HCT116 (cell line): ENCODE data around the gene CENPV. TPM values are rescaled to one million over a fixed set of nuclear protein-coding genes. Genes with fewer than 3 reads are reported as not detected.

Experiments used
- ATAC-seq: fragments of 200-7000 bp; cut with Tn5 transposase; 2 replicates; pipeline ENCODE4 v1.9.1; 2020; ENCODE audit warnings: mild to moderate bottlenecking, moderate library complexity
- BruUV-seq: library from RNA; stranded (reverse); fragments of 400-500 nt; replicated peaks from 2 replicates; lab custom pipeline; 2021; lab: Mats Ljungman, UMichigan
- CTCF ChIA-PET: fragments of 300-600 bp; sonication (Branson Sonifier 250); formaldehyde crosslinking; loops from one replicate; lab custom pipeline; 2021; ENCODE audit warnings: antibody characterized with exemption; lab: Charles Lee
- POLR2A ChIA-PET: fragments of 300-600, 350-600 bp; sonication (Branson Sonifier 250); formaldehyde crosslinking; loops from one replicate; lab custom pipeline; 2021; ENCODE audit warnings: antibody characterized with exemption; lab: Charles Lee
- RAD21 ChIA-PET, 2 experiments: fragments of 300-600 bp; sonication (Branson Sonifier 250); formaldehyde crosslinking; loops; one replicate each; lab custom pipeline; 2023; ENCODE audit warnings: low total read pairs in 2 of 2; ENCODE audit not compliant: uncharacterized antibody in 2 of 2, unreplicated experiment in 2 of 2, low non-redundant PET in 1 of 2; lab: Charles Lee
- DNase-seq: peaks from one replicate; pipeline ENCODE4 v3.0.0-alpha.2; 2010; ENCODE audit warnings: low read depth, low spot score
- H2AFZ ChIP-seq: fragments of 200-600 bp; shearing (Covaris generic), sonication (generic); 2 replicates; pipeline ENCODE4 v1.6.1; 2017; ENCODE audit warnings: low read depth, mixed run types, mixed read lengths, antibody characterized with exemption, low read length; ENCODE audit not compliant: poor library complexity, severe bottlenecking
- H3K27ac ChIP-seq: 2 replicates; pipeline ENCODE4 v1.5.1; 2012; ENCODE audit warnings: low read depth, low read length
- H3K27me3 ChIP-seq: fragments of 200-600 bp; sonication (generic); 2 replicates; pipeline ENCODE4 v1.6.1; 2016; ENCODE audit warnings: mixed run types, low read length, mixed read lengths; ENCODE audit not compliant: insufficient read depth
- H3K36me3 ChIP-seq, 2 experiments: fragments of 200-500 bp in 1 of 2; fragments of 200-600 bp in 1 of 2; sonication (Bioruptor generic) in 1 of 2; sonication (generic) in 1 of 2; 2 replicates each; pipeline versions ENCODE4 v1.5.1 to v1.6.1; 2014 to 2016; ENCODE audit warnings: low read length in 2 of 2, inconsistent platforms in 1 of 2, mixed read lengths in 1 of 2, mixed run types in 1 of 2; ENCODE audit not compliant: insufficient read depth in 2 of 2, control insufficient read depth in 1 of 2
- H3K4me1 ChIP-seq, 2 experiments: fragments of 200-600 bp in 1 of 2; sonication (generic) in 1 of 2; 2 replicates each; pipeline versions ENCODE4 v1.5.1 to v1.6.1; 2012 to 2017; ENCODE audit warnings: low read length in 2 of 2, inconsistent platforms in 1 of 2, mild to moderate bottlenecking in 1 of 2, mixed read lengths in 1 of 2, mixed run types in 1 of 2, moderate library complexity in 1 of 2; ENCODE audit not compliant: insufficient read depth in 2 of 2, control insufficient read depth in 1 of 2
- H3K4me2 ChIP-seq: fragments of 200-600 bp; sonication (generic); 2 replicates; pipeline ENCODE4 v1.6.1; 2017; ENCODE audit warnings: mixed run types, low read length, mixed read lengths
- H3K4me3 ChIP-seq, 2 experiments: fragments of 200-600 bp in 1 of 2; sonication (generic) in 1 of 2; replicated peaks in 1 of 2; 2 replicates each; pipeline ENCODE4 v1.5.1; 2011 to 2016; ENCODE audit warnings: low read length in 2 of 2, control low read depth in 1 of 2, low read depth in 1 of 2, mild to moderate bottlenecking in 1 of 2, mixed read lengths in 1 of 2, mixed run types in 1 of 2
- H3K79me2 ChIP-seq: fragments of 200-600 bp; sonication (generic); 2 replicates; pipeline ENCODE4 v1.6.1; 2017; ENCODE audit warnings: mild to moderate bottlenecking, mixed run types, low read length, moderate library complexity, mixed read lengths; ENCODE audit not compliant: insufficient read depth
- H3K9ac ChIP-seq: fragments of 200-600 bp; sonication (generic); 2 replicates; pipeline ENCODE4 v1.6.1; 2016; ENCODE audit warnings: low read length, mixed read lengths
- H3K9me2 ChIP-seq: fragments of 200-600 bp; sonication (generic), shearing (Covaris generic); 2 replicates; pipeline ENCODE4 v1.6.1; 2017; ENCODE audit warnings: mixed run types, mild to moderate bottlenecking, moderate library complexity; ENCODE audit not compliant: insufficient read depth
- H3K9me3 ChIP-seq, 2 experiments: fragments of 200-500 bp in 1 of 2; fragments of 200-600 bp in 1 of 2; sonication (Bioruptor generic) in 1 of 2; sonication (generic) in 1 of 2; 2 replicates each; pipeline ENCODE4 v1.6.1; 2014 to 2017; ENCODE audit warnings: low read length in 2 of 2, mixed read lengths in 2 of 2, inconsistent platforms in 1 of 2, low read depth in 1 of 2, mild to moderate bottlenecking in 1 of 2, mixed run types in 1 of 2, moderate library complexity in 1 of 2; ENCODE audit not compliant: control insufficient read depth in 1 of 2, insufficient read depth in 1 of 2
- H4K20me1 ChIP-seq: fragments of 200-600 bp; sonication (generic), shearing (Covaris generic); 2 replicates; pipeline ENCODE4 v1.6.1; 2017; ENCODE audit warnings: mixed run types, mild to moderate bottlenecking, moderate library complexity; ENCODE audit not compliant: insufficient read depth
- CBX3 ChIP-seq: IDR thresholded peaks from 2 replicates; pipeline ENCODE4 v1.6.1; 2012; ENCODE audit warnings: low read depth
- ELF1 ChIP-seq: IDR thresholded peaks from 2 replicates; pipeline ENCODE4 v1.6.1; 2012; ENCODE audit warnings: low read depth, borderline replicate concordance
- EZH2phosphoT487 ChIP-seq: fragments of 200-600 bp; IDR thresholded peaks from 2 replicates; pipeline ENCODE4 v1.6.1; 2018; ENCODE audit warnings: antibody characterized with exemption, borderline replicate concordance
- FOSL1 ChIP-seq: IDR thresholded peaks from 2 replicates; pipeline ENCODE4 v1.6.1; 2012; ENCODE audit warnings: low read depth
- POLR2A ChIP-seq: IDR thresholded peaks from 2 replicates; pipeline ENCODE4 v1.7.0; 2011; ENCODE audit warnings: borderline replicate concordance; ENCODE audit not compliant: insufficient read depth, insufficient read length; ENCODE audit errors: extremely low read depth
- POLR2AphosphoS5 ChIP-seq: IDR thresholded peaks from 2 replicates; pipeline ENCODE4 v1.6.1; 2011; ENCODE audit warnings: mild to moderate bottlenecking, low read depth, low read length, moderate library complexity
- SIN3A ChIP-seq: IDR thresholded peaks from 2 replicates; pipeline ENCODE4 v1.6.1; 2012; ENCODE audit warnings: low read depth
- SP1 ChIP-seq: IDR thresholded peaks from 2 replicates; pipeline ENCODE4 v1.6.1; 2012; ENCODE audit warnings: low read depth
- SRF ChIP-seq: IDR thresholded peaks from 2 replicates; pipeline ENCODE4 v1.6.1; 2012; ENCODE audit warnings: low read depth
- TCF7L2 ChIP-seq: IDR thresholded peaks from 2 replicates; pipeline ENCODE4 v1.7.0; 2011; ENCODE audit warnings: borderline replicate concordance, inconsistent platforms; ENCODE audit not compliant: insufficient read depth, insufficient read length; ENCODE audit errors: extremely low read depth
- YY1 ChIP-seq: IDR thresholded peaks from 2 replicates; pipeline ENCODE4 v1.6.1; 2011; ENCODE audit warnings: low read length, low read depth, moderate library complexity, mild to moderate bottlenecking; ENCODE audit not compliant: insufficient replicate concordance; ENCODE audit errors: extremely low read depth
- ZNF274 ChIP-seq: fragments of 200-500 bp; sonication (Bioruptor generic); IDR thresholded peaks from 2 replicates; pipeline ENCODE4 v1.6.1; 2014; ENCODE audit warnings: mild to moderate bottlenecking, low read depth, low read length, inconsistent platforms
- intact Hi-C: fragments of 100-400 bp; cut with micrococcal nuclease; formaldehyde crosslinking; loops from 2 replicates; pipeline ENCODE4 v1.10.0; 2022
- total RNA-seq: library from RNA; stranded (reverse); gene quantifications from one replicate; pipeline ENCODE4 v1.2.1, GENCODE V29; 2021; ENCODE audit not compliant: unreplicated experiment
- TF ChIP-seq, protein P1 (sequence below): IDR thresholded peaks from 2 replicates; pipeline ENCODE4 v1.6.1; 2012; ENCODE audit warnings: low read depth
- TF ChIP-seq, protein P2 (sequence below): IDR thresholded peaks from 2 replicates; pipeline ENCODE4 v1.6.1; 2012
- TF ChIP-seq, protein P3 (sequence below), 3 experiments: fragments of 200-600 bp in 1 of 3; sonication (generic) in 1 of 3; IDR thresholded peaks in 2 of 3; conservative IDR thresholded peaks in 1 of 3; 2 replicates each; pipeline ENCODE4 v1.5.1; 2012 to 2017; ENCODE audit warnings: low read depth in 2 of 3, low read length in 2 of 3, antibody characterized with exemption in 1 of 3, borderline replicate concordance in 1 of 3, control low read depth in 1 of 3, mild to moderate bottlenecking in 1 of 3, mixed read lengths in 1 of 3, mixed run types in 1 of 3, moderate library complexity in 1 of 3; ENCODE audit not compliant: insufficient read depth in 1 of 3

CENPV gene
- total RNA-seq, 1 experiment from 2014 or later = 84.7 TPM

DNA sequence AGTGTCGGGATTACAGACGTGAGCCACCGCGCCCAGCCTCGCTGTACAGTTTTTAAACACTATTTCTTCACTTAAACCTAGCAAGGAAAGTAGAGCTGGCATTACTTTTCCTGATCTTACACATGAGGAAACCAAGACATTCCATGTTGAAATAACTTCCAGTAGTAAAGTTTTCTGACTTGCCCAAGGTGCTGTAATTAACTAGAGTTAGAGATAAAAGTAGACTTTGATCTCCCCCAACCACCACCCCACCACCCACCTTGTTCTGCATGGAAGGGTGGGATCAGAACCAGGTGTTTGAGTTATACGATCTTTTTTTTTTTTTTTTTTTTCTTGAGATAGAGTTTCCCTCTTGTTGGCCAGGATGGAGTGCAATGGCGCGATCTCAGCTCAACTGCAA, 47.1 kb downstream of the CENPV start:
- H2AFZ ChIP-seq = no peak overlapping the region
- no peaks in the 10 kb centered on the region for H3K79me2 ChIP-seq
- no peaks in the 10 kb centered on the region for H3K36me3 ChIP-seq
- DNase-seq = no peak
- H4K20me1 ChIP-seq = no peaks in the 10 kb centered on the region
- TF ChIP-seq YY1 (no peak), TCF7L2 (no peak), SP1 (no peak), POLR2AphosphoS5 (no peak), CBX3 (no peak), POLR2A (no peak), ZNF274 (no peak), SRF (no peak), SIN3A (no peak), FOSL1 (no peak), EZH2phosphoT487 (no peak), ELF1 (no peak)
- TF ChIP-seq, protein P1, sequence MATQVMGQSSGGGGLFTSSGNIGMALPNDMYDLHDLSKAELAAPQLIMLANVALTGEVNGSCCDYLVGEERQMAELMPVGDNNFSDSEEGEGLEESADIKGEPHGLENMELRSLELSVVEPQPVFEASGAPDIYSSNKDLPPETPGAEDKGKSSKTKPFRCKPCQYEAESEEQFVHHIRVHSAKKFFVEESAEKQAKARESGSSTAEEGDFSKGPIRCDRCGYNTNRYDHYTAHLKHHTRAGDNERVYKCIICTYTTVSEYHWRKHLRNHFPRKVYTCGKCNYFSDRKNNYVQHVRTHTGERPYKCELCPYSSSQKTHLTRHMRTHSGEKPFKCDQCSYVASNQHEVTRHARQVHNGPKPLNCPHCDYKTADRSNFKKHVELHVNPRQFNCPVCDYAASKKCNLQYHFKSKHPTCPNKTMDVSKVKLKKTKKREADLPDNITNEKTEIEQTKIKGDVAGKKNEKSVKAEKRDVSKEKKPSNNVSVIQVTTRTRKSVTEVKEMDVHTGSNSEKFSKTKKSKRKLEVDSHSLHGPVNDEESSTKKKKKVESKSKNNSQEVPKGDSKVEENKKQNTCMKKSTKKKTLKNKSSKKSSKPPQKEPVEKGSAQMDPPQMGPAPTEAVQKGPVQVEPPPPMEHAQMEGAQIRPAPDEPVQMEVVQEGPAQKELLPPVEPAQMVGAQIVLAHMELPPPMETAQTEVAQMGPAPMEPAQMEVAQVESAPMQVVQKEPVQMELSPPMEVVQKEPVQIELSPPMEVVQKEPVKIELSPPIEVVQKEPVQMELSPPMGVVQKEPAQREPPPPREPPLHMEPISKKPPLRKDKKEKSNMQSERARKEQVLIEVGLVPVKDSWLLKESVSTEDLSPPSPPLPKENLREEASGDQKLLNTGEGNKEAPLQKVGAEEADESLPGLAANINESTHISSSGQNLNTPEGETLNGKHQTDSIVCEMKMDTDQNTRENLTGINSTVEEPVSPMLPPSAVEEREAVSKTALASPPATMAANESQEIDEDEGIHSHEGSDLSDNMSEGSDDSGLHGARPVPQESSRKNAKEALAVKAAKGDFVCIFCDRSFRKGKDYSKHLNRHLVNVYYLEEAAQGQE = no peak
- TF ChIP-seq, protein P2, sequence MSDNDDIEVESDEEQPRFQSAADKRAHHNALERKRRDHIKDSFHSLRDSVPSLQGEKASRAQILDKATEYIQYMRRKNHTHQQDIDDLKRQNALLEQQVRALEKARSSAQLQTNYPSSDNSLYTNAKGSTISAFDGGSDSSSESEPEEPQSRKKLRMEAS = no peak
- TF ChIP-seq, protein P3, sequence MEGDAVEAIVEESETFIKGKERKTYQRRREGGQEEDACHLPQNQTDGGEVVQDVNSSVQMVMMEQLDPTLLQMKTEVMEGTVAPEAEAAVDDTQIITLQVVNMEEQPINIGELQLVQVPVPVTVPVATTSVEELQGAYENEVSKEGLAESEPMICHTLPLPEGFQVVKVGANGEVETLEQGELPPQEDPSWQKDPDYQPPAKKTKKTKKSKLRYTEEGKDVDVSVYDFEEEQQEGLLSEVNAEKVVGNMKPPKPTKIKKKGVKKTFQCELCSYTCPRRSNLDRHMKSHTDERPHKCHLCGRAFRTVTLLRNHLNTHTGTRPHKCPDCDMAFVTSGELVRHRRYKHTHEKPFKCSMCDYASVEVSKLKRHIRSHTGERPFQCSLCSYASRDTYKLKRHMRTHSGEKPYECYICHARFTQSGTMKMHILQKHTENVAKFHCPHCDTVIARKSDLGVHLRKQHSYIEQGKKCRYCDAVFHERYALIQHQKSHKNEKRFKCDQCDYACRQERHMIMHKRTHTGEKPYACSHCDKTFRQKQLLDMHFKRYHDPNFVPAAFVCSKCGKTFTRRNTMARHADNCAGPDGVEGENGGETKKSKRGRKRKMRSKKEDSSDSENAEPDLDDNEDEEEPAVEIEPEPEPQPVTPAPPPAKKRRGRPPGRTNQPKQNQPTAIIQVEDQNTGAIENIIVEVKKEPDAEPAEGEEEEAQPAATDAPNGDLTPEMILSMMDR (IDR thresholded peaks at IDR 0.05 in 2 of 3, conservative IDR thresholded peaks at IDR 0.05 in 1 of 3; ENCODE audit: borderline replicate concordance in 1 of 3, insufficient read depth in 1 of 3, low read depth in 2 of 3, low read length in 2 of 3) = no peak
- TF ChIP-seq, all 23 proteins: peak for 0
- H3K9me2 ChIP-seq = no peaks in the 10 kb centered on the region
- intact Hi-C loops = no loop called here
- ChIA-PET POLR2A (no interaction called here), RAD21 (interaction anchor here in 1 of 2 experiments (0.7 kb wide), 1 partner anchor 20 kb away, joined by 3 read pairs; no protein-coding TSS in a partner anchor), CTCF (interaction anchor here (1.2 to 2.7 kb wide), 2 partner anchors 11 to 14 kb away, joined by 3 to 13 read pairs; no protein-coding TSS in a partner anchor)
- H3K27me3 ChIP-seq = no peaks in the 10 kb centered on the region
- H3K4me2 ChIP-seq = no peak overlapping the region
- no peak for ATAC-seq
- H3K27ac ChIP-seq = no peak overlapping the region
- H3K9ac ChIP-seq = no peak overlapping the region
- peaks cover 7 to 14% of the 10 kb centered on the region in 2 experiments for H3K4me1 ChIP-seq
- no peaks in the 10 kb centered on the region for H3K9me3 ChIP-seq
- no TSS peak for BruUV-seq
- H3K4me3 ChIP-seq = no peak overlapping the region
